CD8-positive, alpha-beta memory T cell (primary cell): ENCODE results near the gene GUCD1. TPM values are rescaled to one million over a fixed set of nuclear protein-coding genes. Genes with fewer than 3 reads are reported as not detected.
A peak's percentile ranks its signal among the peaks of the same experiment; 100 is the strongest.
"Not testable (repeated sequence)": the region's sequence is repeated elsewhere in the genome, so short reads cannot be mapped to it uniquely, and the experiment has no call there.

Experiments used
- CTCF ChIA-PET: fragments of 350-600 bp; sonication (Branson Sonifier 250); formaldehyde crosslinking; loops from one replicate; lab custom pipeline; 2021; ENCODE audit warnings: antibody characterized with exemption; lab: Charles Lee
- POLR2A ChIA-PET: fragments of 350-600 bp; sonication (Branson Sonifier 250); formaldehyde crosslinking; loops from one replicate; lab custom pipeline; 2021; ENCODE audit warnings: antibody characterized with exemption; lab: Charles Lee
- DNase-seq, 5 donors: peaks; one replicate each; pipeline versions ENCODE4 v3.0.0 to v3.0.0-alpha.2; 2020 to 2022; ENCODE audit warnings: mixed read lengths in 1 of 5
- H3K27ac ChIP-seq: one replicate; pipeline ENCODE4 v1.7.0; 2013; ENCODE audit warnings: low read depth, mild to moderate bottlenecking, low read length, moderate library complexity
- H3K27me3 ChIP-seq: 2 replicates; pipeline ENCODE4 v1.7.0; 2013; ENCODE audit warnings: low read length, mild to moderate bottlenecking; ENCODE audit not compliant: insufficient read depth, poor library complexity, severe bottlenecking
- H3K36me3 ChIP-seq: 2 replicates; pipeline ENCODE4 v1.7.0; 2013; ENCODE audit warnings: mild to moderate bottlenecking, low read length, moderate library complexity; ENCODE audit not compliant: insufficient read depth
- H3K4me1 ChIP-seq: 2 replicates; pipeline ENCODE4 v1.7.0; 2013; ENCODE audit warnings: mild to moderate bottlenecking, low read length, moderate library complexity; ENCODE audit not compliant: insufficient read depth
- H3K4me3 ChIP-seq: 2 replicates; pipeline ENCODE4 v1.7.0; 2013; ENCODE audit warnings: mild to moderate bottlenecking, low read length
- H3K9me3 ChIP-seq: 2 replicates; pipeline ENCODE4 v1.7.0; 2013; ENCODE audit warnings: mild to moderate bottlenecking, low read length
- H3K27ac Mint-ChIP-seq, 8 donors: one replicate each; pipeline ENCODE4 v1.8.0; 2020 to 2021; ENCODE audit warnings: mixed read lengths in 8 of 8, mild to moderate bottlenecking in 6 of 8, inconsistent platforms in 3 of 8, moderate library complexity in 3 of 8
- H3K27me3 Mint-ChIP-seq, 2 donors: one replicate each; pipeline ENCODE4 v1.8.0; 2020 to 2021; ENCODE audit warnings: mixed read lengths in 2 of 2, mild to moderate bottlenecking in 1 of 2, moderate library complexity in 1 of 2
- H3K36me3 Mint-ChIP-seq, 3 donors: one replicate each; pipeline ENCODE4 v1.8.0; 2020 to 2021; ENCODE audit warnings: mixed read lengths in 3 of 3, inconsistent platforms in 1 of 3, mild to moderate bottlenecking in 1 of 3
- H3K4me1 Mint-ChIP-seq, 3 donors: one replicate each; pipeline ENCODE4 v1.8.0; 2020 to 2021; ENCODE audit warnings: mixed read lengths in 3 of 3, inconsistent platforms in 1 of 3, mild to moderate bottlenecking in 1 of 3
- H3K4me3 Mint-ChIP-seq, 7 donors: one replicate each; pipeline ENCODE4 v1.8.0; 2020 to 2021; ENCODE audit warnings: mixed read lengths in 7 of 7, mild to moderate bottlenecking in 6 of 7, moderate library complexity in 4 of 7, inconsistent platforms in 2 of 7
- H3K9me3 Mint-ChIP-seq, 5 donors: one replicate each; pipeline ENCODE4 v1.8.0; 2020 to 2022; ENCODE audit warnings: mixed read lengths in 5 of 5, mild to moderate bottlenecking in 3 of 5, moderate library complexity in 2 of 5, inconsistent platforms in 1 of 5
- polyA plus RNA-seq: library from polyadenylated mRNA; unstranded; fragments of 300-500 nt; fragmentation: Illumina TruSeq; gene quantifications from one replicate; pipeline ENCODE4 v1.2.3, GENCODE V29; 2021
- total RNA-seq, 2 experiments: library from RNA; stranded (reverse); gene quantifications; one replicate each; pipeline ENCODE4 v1.2.3, GENCODE V29; 2021

GUCD1 gene
- total and polyA plus RNA-seq, 3 experiments from 2014 or later: 50.8 to 123 (median 115) TPM

DNA sequence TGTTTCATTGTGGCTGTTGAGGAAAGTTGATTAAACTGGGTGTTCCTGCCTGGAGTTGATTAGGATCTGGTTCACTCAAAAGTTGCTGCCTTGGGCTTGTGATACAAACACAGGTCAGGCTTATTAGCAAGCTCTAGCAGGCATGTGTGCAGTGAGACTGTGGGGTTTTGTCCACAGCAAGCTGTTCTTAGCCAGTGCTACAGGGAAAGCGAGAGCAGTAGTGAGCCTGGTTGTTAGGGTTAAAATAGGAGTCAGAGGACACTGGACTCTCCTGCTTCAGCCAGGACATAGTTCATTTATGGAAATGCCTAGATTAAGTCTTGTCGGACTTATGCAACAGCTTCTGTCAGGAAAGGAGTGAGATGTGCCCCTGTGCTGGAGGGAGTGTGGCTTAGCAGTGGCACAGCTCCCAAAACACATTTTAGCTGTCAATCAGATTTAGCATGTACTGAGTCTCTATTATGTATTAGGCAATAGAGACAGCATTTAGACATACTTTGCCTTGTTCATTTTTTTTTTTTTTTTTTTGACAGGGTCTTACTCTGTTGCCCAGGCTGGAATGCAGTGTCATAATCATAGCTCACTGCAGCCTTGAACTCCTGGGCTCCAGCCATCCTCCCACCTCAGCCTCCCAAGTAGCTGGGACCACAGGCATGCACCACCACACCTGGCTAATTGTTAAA is 9.6 kb upstream of the GUCD1 start:
- peaks cover 0 to 70% (median 6%) of the 10 kb centered on the region in 3 donors for H3K36me3 Mint-ChIP-seq
- DNase-seq: no peak
- Histone ChIP-seq H3K36me3 (peaks cover 30% of the 10 kb centered on the region), H3K4me1 (peaks cover 45% of the 10 kb centered on the region), H3K4me3 (no peak overlapping the region), H3K27me3 (no peaks in the 10 kb centered on the region), H3K27ac (no peak overlapping the region), H3K9me3 (no peaks in the 10 kb centered on the region)
- peak overlapping the region in 3 of 7 donors; percentile 30 to 39 (median 33) for H3K4me3 Mint-ChIP-seq
- H3K4me1 Mint-ChIP-seq: peaks cover 38 to 63% (median 59%) of the 10 kb centered on the region in 3 donors
- ChIA-PET POLR2A (no interaction called here), CTCF (no interaction called here)
- H3K27me3 Mint-ChIP-seq: no peaks in the 10 kb centered on the region
- peak overlapping the region in 6 of 8 donors; percentile 27 to 85 (median 70) for H3K27ac Mint-ChIP-seq
- H3K9me3 Mint-ChIP-seq: no peaks in the 10 kb centered on the region

DNA sequence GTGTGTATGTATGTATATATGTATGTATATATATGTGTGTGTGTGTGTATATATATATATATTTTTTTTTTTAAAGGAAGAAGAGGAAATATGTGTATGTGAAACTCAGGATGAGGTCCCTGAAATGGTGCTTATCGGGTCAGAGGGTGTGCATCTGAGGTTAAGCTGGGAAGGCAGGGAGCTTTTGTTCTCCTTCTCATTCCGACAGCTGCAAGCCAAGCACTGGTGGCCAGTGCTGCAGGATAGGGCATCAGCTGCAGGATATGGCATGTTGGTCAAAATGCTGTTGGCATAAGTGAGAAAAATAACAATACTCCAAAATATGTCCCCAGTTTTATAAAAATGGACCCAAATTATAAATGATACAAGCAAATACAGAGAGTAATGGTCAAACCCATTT is 8.3 kb upstream of the GUCD1 start:
- no peak overlapping the region for H3K4me3 ChIP-seq
- Mint-ChIP-seq H3K4me3 (no peak overlapping the region), H3K36me3 (peaks cover 0 to 75% (median 7%) of the 10 kb centered on the region in 3 donors), H3K4me1 (peaks cover 48 to 76% (median 71%) of the 10 kb centered on the region in 3 donors), H3K9me3 (no peaks in the 10 kb centered on the region), H3K27me3 (no peaks in the 10 kb centered on the region), H3K27ac (peak overlapping the region in 1 of 8 donors; percentile 9)
- CTCF ChIA-PET: no interaction called here
- no peaks in the 10 kb centered on the region for H3K9me3 ChIP-seq
- no peak for DNase-seq
- POLR2A ChIA-PET: no interaction called here
- H3K27me3 ChIP-seq: no peaks in the 10 kb centered on the region
- H3K27ac ChIP-seq: no peak overlapping the region
- H3K36me3 ChIP-seq: peaks cover 36% of the 10 kb centered on the region
- peaks cover 57% of the 10 kb centered on the region for H3K4me1 ChIP-seq

DNA sequence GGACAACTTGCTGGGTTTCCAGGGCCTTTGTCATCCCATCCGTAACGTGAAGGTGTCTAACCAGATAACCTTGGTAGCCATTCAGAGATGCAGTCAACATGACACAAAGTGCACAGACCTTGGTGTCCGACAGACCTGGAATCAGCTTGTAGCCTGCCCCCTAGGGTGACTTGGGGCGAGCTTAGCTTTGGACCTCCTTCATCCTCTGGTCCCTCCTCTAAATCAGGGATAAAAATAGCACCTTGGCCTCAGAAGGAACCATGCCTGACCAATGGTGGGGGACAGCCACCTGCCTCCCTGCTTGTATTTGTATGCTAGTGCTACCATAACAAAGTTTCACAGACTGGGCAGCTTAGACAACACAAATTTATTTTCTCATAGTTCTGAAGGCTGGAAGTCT is 4.5 kb upstream of the GUCD1 start:
- peak overlapping the region in 1 of 7 donors; percentile 68 for H3K4me3 Mint-ChIP-seq
- H3K4me1 ChIP-seq: peaks cover 60% of the 10 kb centered on the region
- peaks cover 0 to 71% (median 11%) of the 10 kb centered on the region in 3 donors for H3K36me3 Mint-ChIP-seq
- H3K27ac ChIP-seq: no peak overlapping the region
- no peaks in the 10 kb centered on the region for H3K9me3 Mint-ChIP-seq
- H3K4me1 Mint-ChIP-seq: peaks cover 55 to 76% (median 71%) of the 10 kb centered on the region in 3 donors
- peak overlapping the region in 2 of 8 donors; percentile 57 to 61 for H3K27ac Mint-ChIP-seq
- ChIA-PET POLR2A (no interaction called here), CTCF (no interaction called here)
- H3K27me3 Mint-ChIP-seq: no peaks in the 10 kb centered on the region
- no peak overlapping the region for H3K4me3 ChIP-seq
- H3K36me3 ChIP-seq: peaks cover 36% of the 10 kb centered on the region
- no peaks in the 10 kb centered on the region for H3K9me3 ChIP-seq
- DNase-seq: no peak
- H3K27me3 ChIP-seq: no peaks in the 10 kb centered on the region

DNA sequence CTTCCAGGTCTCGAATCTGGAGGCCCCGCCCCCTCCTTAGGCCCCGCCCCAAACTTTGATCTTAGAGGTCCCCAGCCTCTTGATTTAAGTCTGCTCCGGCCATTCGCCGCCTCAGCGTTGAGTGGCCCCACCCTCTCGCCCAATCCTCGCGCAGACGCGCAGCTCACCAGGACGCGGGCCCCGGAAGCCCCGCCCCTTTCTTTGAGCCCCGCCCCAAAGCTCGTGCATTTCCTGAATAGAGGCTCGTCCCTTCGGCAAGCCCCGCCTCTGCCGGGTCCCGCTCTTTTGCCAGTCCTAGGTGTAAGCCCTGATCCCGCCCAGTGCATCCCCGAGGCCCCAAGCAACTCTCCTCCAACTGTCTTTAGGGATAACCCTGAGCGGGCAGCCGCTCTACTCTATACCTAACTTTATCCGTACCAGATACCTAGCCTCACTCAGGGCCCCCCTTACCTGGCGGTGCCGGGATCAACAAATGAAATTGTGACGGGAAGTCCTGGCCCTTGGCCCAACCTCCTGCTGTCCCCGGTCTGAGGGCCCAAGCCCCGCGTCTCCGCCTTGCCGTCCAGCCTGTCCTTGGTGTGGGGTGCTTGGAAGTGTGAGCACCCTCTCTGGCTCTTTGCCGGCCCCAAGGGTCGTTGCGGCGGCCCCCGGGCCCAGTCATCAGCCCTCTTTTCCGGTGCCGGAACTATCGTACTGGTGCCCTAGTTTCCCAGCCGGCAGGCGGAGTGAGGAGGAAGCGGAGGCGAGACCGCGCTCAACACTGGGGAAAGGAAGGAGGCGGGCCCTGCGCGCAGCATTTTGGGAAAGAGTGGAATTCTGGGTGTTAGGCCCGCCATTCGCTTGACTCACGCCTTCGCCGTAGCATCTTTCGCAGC is 464 bp upstream of the GUCD1 start, which contains the start of gene SNRPD3:
Gene SNRPD3 (plus strand): TSS at position 835 of the 875 bp plus-strand sequence. CDS start 1,676 bp downstream, outside the sequence.
- Histone ChIP-seq H3K4me1 (peaks cover 48% of the 10 kb centered on the region), H3K9me3 (no peaks in the 10 kb centered on the region), H3K27me3 (no peaks in the 10 kb centered on the region), H3K27ac (peak within 1 kb of the TSS; percentile 95), H3K36me3 (peaks cover 23% of the 10 kb centered on the region), H3K4me3 (peak within 1 kb of the TSS; percentile 100)
- Mint-ChIP-seq H3K27ac (peak within 1 kb of the TSS; percentile 86 to 99 (median 97)), H3K9me3 (no peaks in the 10 kb centered on the region), H3K27me3 (no peaks in the 10 kb centered on the region), H3K36me3 (peaks cover 0 to 64% (median 8%) of the 10 kb centered on the region in 3 donors), H3K4me3 (peak within 1 kb of the TSS; percentile 90 to 99 (median 98)), H3K4me1 (peaks cover 63 to 84% (median 75%) of the 10 kb centered on the region in 3 donors)
- ChIA-PET POLR2A (interaction anchor here (0.6 kb wide), 1 partner anchor 768 kb away, joined by 3 read pairs; no protein-coding TSS in a partner anchor), CTCF (interaction anchor here (1.0 kb wide), 1 partner anchor 133 kb away, joined by 3 read pairs; no protein-coding TSS in a partner anchor)
- DNase-seq: peak; percentile 95 to 100 (median 100)

DNA sequence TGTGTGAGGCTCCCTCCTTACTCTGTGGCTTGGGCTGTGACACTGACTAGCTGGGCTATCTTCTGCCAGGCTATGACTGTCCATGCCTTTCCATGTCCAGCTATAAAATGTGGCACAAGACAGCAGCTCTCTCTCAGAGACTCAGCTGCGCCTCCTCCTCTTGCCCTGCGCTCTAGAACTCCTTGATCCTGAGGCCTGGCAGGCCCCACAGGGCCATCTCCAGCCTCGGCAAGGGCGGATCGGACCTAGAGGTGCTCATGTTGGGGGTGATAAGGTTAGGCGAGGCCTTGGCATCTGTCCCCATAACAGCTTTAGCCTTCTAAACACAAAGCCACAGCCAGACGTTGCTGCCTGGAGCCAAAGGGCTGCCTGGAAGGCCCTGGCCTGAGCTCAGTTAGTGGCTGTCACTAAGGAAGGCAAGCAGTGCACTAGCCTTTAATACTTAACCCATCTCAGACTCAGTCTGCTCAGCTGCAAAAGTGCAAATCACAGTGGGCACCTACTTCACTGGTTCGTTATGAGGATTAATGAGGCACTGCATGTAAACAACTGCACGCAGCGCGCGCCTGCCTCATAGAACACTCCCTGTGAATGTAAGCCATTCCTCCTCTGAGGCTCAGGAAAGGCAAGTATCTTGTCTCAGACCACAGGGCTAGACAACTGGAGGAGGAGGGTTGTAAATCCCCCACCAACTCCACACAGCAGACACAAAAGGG is 1.2 kb downstream of the GUCD1 start:
- H3K27me3 ChIP-seq: no peaks in the 10 kb centered on the region
- H3K9me3 ChIP-seq: no peaks in the 10 kb centered on the region
- peaks cover 39% of the 10 kb centered on the region for H3K4me1 ChIP-seq
- ChIA-PET CTCF (interaction anchor here (0.5 to 1.0 kb wide), 2 partner anchors 32 to 87 kb away, joined by 3 read pairs; no protein-coding TSS in a partner anchor), POLR2A (no interaction called here)
- H3K4me3 ChIP-seq: peak overlapping the region; percentile 86
- H3K27me3 Mint-ChIP-seq: no peaks in the 10 kb centered on the region
- peak overlapping the region; percentile 94 to 99 (median 98) for H3K4me3 Mint-ChIP-seq
- peaks cover 13% of the 10 kb centered on the region for H3K36me3 ChIP-seq
- no peaks in the 10 kb centered on the region for H3K9me3 Mint-ChIP-seq
- H3K27ac Mint-ChIP-seq: peak overlapping the region; percentile 74 to 97 (median 92)
- H3K36me3 Mint-ChIP-seq: peaks cover 0 to 63% (median 8%) of the 10 kb centered on the region in 3 donors
- H3K27ac ChIP-seq: peak overlapping the region; percentile 82
- H3K4me1 Mint-ChIP-seq: peaks cover 61 to 77% (median 68%) of the 10 kb centered on the region in 3 donors
- peak in 1 of 5 donors; percentile 6 for DNase-seq

DNA sequence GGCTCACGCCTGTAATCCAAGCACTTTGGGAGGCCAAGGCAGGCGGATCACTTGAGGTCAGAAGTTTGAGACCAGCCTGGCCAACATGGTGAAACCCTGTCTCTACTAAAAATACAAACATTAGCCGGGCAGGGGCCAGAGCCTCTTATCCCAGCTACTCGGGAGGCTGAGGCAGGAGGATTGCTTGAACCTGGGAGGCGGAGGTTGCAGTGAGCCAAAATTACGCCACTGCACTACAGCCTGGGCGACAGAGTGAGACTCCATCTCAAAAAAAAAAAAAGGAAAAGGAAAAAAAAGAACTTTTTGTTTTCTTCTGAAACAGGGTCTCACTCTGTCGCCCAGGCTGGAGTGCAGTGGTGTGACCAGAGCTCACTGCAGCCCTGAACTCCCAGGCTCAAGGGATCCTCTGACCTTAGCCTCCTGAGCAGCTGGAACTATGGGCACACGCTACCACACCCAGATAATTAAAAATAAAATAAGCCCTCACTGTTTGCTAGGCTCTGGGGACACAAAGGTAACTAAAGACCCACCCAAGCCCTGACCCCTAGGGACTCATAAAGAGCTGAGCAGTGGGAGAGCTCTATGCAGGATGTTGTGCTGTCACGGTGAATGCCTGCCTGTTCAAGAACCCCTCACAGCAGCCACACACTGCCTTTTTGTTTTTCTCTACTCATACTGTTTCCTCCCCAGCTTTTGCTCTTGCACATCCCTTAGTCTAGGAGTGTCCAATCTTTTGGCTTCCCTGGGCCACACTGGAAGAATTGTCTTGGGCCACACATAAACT is 2.2 kb downstream of the GUCD1 start:
- Mint-ChIP-seq H3K36me3 (peaks cover 0 to 63% (median under 1%) of the 10 kb centered on the region in 3 donors), H3K27ac (peak overlapping the region in 6 of 8 donors; percentile 25 to 96 (median 50)), H3K4me1 (peaks cover 50 to 69% (median 57%) of the 10 kb centered on the region in 3 donors), H3K4me3 (peak overlapping the region in 4 of 7 donors; percentile 33 to 95 (median 74))
- H3K4me3 ChIP-seq, POLR2A ChIA-PET, H3K27me3 Mint-ChIP-seq, H3K27me3 ChIP-seq, H3K9me3 Mint-ChIP-seq, DNase-seq, H3K36me3 ChIP-seq, H3K9me3 ChIP-seq, H3K27ac ChIP-seq: not testable (repeated sequence)
- peaks cover 30% of the 10 kb centered on the region for H3K4me1 ChIP-seq
- CTCF ChIA-PET: interaction anchor here (0.9 to 1.0 kb wide), 2 partner anchors 31 to 207 kb away, joined by 3 read pairs; no protein-coding TSS in a partner anchor
